ENCODE measurements around the gene CPZ. TPM values are rescaled to one million over a fixed set of nuclear protein-coding genes. Genes with fewer than 3 reads are reported as not detected.
"Not testable (repeated sequence)": the region's sequence is repeated elsewhere in the genome, so short reads cannot be mapped to it uniquely, and the experiment has no call there.

CPZ gene
- total RNA-seq, 1 donor from 2014 or later, result not detected

GRCh38 chr4:8641256-8641655 lies 48.7 kb downstream of the CPZ start:
- no peak for DNase-seq

DNA sequence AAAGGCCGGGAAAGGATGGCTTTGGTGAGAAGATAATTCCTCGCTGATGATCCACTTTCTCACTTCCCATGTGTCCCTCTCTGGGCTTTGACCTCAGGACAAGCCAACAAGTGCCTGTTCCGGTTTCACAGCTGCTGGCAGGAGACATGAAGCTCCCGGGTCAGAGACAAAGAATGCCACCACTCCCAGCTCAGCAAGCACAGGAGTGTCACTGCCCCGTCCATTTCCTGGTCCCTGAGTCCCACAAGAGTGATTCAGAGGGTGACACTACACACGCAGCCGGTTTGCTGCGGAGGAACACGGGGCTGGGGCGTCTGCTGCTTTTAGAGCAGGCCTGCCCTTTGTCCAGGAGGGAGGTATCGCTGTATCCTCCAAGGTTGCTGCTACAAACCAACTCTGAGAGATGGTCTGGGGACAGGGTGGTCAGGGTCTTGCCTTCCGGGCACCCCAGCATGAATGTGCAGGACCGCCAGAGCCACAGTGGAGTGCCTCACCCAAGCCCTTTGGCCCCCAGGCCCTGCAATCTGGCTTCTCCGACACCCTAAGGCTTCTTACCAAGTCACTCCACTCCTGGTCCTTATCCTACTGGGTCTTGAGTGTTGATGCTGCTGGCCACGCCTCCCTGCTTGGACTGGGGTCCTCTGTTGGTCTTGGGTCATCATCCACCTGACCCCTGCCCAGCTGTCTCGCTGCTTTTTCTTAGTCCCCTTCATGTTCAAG lies 49.5 kb downstream of the CPZ start:
- DNase-seq, result no peak

DNA sequence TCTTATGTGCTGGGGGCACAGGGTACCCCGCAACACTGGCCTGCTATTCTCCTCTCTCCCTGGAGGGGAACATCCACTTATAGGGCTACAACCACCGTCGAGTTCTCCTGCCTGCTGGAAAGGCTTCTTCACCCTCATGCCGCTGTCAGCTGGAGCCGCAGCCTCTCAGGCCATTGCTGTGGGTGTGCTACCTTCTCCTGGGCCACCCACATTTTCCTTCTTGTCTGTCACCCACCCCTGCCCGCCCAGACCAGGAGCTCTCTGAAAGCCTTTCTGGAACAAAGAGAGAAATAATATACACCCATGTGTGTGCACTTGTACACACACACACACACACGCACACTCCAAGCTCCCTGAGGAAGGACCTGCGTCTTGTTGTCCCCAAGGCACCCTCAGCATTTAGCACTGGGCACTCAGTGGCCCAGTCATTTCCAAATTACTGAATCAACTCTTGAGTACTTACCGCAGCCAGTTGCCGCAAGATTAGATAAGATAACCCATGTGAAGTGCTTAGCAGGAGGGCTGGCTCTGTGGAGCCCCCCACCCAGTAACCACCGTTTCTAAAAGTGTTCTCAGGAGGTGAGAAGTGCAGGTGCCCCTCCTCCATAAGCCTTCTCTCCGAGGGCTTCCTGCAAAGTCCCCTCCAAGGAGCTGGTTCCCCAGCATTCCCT lies 50.2 kb downstream of the CPZ start:
- DNase-seq, result no peak

GRCh38 chr4:8643441-8643840 lies 50.9 kb downstream of the CPZ start:
- DNase-seq, result no peak

DNA sequence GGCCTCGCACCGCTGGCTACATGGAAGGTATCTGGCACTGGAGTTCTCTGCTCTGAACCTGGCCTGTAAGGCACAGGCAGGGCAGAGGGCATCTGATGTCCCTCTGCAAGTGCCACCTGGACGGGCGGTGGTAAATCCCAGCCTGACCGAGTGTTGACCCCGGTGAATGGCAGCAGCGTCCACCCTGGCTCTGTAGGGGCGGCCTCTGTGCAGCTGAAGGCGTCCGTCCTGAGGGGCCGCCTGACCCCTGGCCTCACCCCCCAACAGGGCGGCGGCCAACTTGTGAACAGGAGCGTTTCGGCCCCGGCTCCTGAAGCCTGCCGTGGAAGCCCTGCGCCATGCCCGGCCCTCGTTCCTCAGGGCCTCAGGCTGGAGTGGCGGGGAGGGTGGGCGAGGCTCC lies 51.4 kb downstream of the CPZ start:
- no peak for DNase-seq

DNA sequence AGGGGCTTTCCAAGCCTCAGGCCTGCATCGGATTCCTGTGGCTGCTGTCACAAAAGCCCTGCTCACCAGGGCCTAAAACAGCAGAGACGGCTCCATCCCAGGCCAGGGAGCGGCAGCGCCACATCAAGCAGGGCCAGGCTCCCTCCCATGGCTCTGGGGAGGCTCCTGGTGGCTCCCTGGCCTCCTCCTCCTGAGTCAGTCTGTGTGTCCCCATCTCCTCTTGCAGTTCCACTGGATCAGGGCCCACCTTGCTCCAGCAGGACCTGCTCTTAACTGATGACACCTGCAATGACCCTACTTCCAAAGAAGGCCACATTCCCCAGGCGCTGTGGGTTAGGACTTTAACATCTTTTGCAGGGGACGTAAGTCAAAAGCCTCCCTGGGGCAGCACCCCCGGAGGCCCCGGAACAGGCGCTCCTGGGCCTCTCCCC lies 51.9 kb downstream of the CPZ start:
- no peak for DNase-seq

DNA sequence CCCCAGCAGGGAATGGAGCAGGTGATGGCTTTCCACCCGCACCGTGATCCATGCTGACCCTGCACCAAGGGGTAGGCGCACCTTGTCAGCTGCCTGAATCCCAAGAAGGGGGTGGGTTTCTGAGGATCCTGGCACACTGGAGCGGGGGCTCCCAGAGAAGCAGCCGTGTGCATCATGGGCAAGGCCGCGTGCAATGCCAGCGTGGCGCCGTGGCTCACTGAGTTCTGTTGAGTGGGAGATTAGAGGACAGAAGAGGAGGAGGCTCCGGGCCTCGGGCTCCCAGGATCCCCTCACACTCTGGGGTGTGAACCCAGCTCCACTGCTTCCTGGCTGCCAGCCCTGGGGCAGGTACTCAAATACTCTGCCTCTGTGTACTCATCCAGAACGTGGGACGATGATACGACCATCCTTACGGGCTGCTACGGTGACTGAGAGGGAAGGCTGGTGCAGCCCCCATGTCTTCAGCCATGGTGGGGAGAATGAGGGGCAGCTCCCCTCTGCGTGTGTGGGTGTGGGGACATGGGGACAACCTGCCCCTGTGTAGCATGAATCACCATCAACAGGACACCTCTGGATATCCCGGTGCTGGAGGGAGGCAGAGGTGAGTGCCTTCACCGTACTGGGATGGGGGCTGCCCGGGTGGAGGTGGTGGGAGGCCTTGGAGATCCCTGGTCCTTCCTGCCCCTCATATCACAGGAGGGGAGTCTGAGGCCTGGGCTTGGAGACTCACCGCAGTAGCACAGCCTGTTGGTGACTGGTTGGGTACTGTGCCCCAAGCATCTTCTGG lies 52.6 kb downstream of the CPZ start:
- DNase-seq, result no peak

- DNase-seq, result no peak
Measured at GRCh38 chr4:8645753-8646124, 53.2 kb downstream of the CPZ start.

- no peak for DNase-seq
Measured at GRCh38 chr4:8646296-8647093, 53.9 kb downstream of the CPZ start.

DNA sequence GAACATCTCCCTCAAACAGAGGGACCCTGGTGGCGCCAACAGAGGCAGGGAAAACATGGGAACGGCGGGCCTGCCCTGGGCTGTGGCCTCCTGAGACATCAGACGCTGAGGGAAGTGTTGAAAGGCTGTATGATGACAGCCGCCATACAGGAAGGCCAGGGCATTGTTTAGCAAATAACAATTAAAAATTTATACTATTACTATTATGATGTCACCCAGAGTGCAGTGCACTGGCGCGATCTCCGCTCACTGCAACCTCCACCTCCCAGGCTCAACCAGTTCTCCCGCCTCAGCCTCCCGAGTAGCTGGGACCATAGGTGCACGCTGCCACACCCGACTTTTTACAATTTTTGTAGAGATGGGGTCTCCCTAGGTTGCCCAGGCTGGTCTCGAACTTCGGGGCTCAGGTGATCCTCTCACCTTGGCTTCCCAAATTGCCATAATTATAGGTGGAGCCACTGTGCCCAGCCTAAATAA lies 54.6 kb downstream of the CPZ start:
- no peak for DNase-seq

DNA sequence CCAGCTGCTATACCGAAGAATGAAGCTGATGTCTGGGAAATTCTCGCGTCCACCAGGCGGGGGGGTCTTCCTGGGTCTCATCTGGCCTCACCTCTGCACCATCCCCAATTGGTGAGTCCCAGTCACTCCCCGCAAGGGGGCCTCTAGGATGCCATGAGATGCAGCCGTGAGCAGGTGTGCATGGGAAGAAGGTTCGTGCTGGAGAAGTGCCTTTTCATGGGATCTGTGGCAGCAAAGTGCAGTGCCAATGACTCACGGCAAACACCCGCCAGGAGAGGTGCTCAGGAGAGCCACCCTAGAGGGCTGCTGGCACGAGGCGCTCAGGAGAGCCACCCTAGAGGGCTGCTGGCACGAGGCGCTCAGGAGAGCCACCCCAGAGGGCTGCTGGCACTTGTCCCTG lies 55.1 kb downstream of the CPZ start:
- no peak for DNase-seq

DNA sequence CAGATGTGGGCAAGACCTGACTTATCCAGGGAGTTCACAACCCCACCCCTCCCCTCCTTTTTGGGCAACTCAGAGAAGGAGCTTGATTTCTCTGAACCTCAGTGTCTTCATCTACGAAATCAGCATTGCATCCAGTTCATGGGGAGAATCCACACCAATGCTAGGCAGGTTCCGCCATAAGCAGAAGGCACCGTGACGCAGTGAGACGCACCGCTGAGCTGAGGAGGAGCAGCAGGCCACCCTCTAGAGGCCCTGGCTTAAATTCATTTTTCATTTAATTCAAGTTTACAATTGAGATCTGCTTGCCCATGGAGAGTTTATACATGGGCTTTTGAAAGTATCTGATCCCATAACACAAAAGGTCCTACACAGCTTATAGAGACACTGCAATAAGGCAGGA lies 55.7 kb downstream of the CPZ start:
- DNase-seq, result no peak

DNA sequence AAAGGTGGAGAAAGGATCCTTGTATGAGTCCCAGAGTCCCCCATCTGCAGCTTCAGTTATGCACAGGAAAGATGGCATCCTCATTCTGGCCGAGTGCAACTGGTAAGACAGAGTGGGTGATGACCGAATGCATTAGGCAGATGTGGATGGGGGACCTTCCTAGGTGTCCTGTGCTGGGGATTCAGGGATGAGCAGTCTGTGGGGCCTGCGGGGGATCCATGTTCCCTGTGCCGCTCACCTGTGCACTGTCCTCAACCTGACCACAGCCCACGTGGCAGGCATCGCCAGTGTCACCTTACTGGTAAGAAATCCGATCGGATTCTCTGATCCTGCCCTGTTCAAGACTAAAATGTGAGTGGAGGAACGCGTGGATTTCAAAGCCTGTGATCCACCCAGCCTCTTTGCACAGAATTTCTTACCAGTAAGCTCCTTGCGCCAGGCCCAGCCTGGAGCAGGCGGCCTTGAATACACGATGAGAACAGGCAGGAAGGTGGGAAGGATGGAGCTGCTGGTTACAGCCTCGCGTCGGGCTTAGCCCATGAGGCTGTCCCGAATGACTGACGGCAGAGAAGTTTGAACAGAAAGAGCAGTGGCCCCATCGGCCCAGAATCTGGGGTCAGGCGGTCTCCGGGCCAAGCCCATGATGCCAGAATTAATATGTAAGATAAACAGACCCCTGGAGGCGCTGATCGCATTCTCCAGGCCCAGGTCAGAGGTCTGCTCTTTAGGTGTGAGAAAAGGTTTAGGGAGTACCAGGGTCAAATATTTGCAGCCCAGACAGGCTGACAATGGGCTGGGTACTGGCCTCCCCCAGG lies 56.5 kb downstream of the CPZ start:
- DNase-seq, result no peak

- DNase-seq, result no peak
Measured at GRCh38 chr4:8649631-8650361, 57.2 kb downstream of the CPZ start.

- DNase-seq, result no peak
Measured at GRCh38 chr4:8651661-8652180, 59.2 kb downstream of the CPZ start.

DNA sequence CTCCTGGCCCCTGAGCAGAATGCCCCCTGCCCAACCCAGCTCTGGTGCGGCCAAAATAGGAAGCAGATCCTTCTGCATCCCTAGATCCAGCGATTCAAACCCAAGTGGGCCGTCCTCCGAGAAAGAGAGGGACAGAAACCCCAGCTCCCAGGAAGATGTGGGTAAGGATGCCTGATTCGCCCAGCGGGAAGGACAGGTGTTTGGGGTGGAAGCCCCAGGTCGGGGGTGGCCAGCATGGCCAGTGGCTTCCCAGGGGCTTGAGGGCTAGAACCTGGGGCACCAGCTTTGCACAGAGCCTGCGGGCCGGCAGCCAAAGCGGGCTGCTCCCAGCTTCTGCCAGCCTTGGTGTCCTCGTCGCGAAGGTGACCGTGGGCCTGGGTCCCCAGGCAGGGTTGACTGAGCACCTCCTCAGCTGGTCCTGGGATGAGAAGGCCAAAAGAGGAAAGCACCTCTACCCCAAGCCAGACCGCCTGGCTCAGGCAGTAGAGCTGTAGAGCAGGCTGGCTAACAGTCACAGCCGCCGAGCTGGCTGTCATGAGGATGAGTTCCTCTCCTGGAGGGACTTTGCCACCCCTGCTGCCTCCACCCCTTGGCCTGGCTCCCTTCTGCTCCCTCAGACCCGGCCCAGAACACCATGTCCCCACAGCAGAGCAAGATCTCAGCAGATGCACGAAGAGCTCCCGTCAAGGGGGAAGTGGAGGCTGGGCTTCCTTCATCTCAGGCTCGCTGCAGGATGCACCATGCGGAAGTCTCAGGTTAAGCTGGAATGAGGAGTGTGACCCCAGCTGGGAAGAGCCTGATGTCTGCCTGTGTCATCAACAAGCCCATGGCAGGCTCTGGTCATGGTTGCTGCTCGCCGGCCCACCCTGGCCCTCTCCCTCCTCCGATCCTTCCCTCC lies 59.9 kb downstream of the CPZ start:
- DNase-seq, result no peak

GRCh38 chr4:8653326-8654000 lies 60.9 kb downstream of the CPZ start:
- no peak for DNase-seq

DNA sequence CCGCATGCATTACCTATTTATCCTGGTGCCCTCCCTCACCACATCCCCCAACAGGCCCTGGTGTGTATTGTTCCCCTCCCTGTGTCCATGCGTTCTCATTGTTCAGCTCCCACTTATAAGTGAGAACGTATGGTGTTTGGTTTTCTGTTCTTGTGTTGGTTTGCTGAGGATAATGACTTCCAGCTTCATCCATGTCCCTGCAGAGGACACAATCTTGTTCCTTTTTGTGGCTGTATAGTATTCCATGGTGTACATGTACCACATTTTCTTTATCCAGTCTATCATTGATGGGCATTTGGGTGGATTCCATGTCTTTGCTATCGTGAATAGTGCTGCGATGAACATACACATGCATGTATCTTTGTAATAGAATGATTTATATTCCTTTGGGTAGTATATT lies 61.6 kb downstream of the CPZ start:
- DNase-seq, result not testable (repeated sequence)

All from dermis blood vessel endothelial cell (primary cell).